Suprapubic skin (tissue), 4 donors: Measurements from ENCODE around the gene DUOX2. TPM values are rescaled to one million over a fixed set of nuclear protein-coding genes. Genes with fewer than 3 reads are reported as not detected.

Experiments
- DNase-seq, 2 donors: peaks; one replicate each; pipeline ENCODE4 v3.0.0-alpha.2; 2019; ENCODE audit warnings: low spot score in 2 of 2
- H3K27ac ChIP-seq: fragments of 200-600 bp; sonication (generic); one replicate; pipeline ENCODE4 v1.5.1; 2019
- H3K27me3 ChIP-seq: fragments of 200-600 bp; sonication (generic); one replicate; pipeline ENCODE4 v1.5.1; 2019
- H3K36me3 ChIP-seq: fragments of 200-600 bp; sonication (generic); one replicate; pipeline ENCODE4 v1.5.1; 2019
- H3K4me1 ChIP-seq: fragments of 200-600 bp; sonication (generic); one replicate; pipeline ENCODE4 v1.5.1; 2019
- H3K4me3 ChIP-seq: fragments of 200-600 bp; sonication (generic); one replicate; pipeline ENCODE4 v1.5.1; 2019; ENCODE audit warnings: mild to moderate bottlenecking
- H3K9me3 ChIP-seq: fragments of 200-600 bp; sonication (generic); one replicate; pipeline ENCODE4 v1.5.1; 2019
- CTCF ChIP-seq, 2 donors: fragments of 200-600 bp in 1 of 2; fragments of 450-650 bp in 1 of 2; sonication (generic) in 1 of 2; IDR thresholded peaks; one replicate each; pipeline ENCODE4 v1.5.1; 2016 to 2019; ENCODE audit warnings: antibody characterized with exemption in 2 of 2, mild to moderate bottlenecking in 1 of 2, moderate library complexity in 1 of 2
- EP300 ChIP-seq: sonication (generic); formaldehyde crosslinking; IDR thresholded peaks from one replicate; pipeline ENCODE4 v1.6.1; 2017; ENCODE audit warnings: antibody characterized with exemption
- POLR2A ChIP-seq, 2 donors: fragments of 450-650 bp; IDR thresholded peaks; one replicate each; pipeline ENCODE4 v1.6.1; 2017; ENCODE audit warnings: antibody characterized with exemption in 2 of 2, mild to moderate bottlenecking in 2 of 2, moderate library complexity in 2 of 2
- POLR2AphosphoS5 ChIP-seq, 3 donors: sonication (generic); formaldehyde crosslinking; IDR thresholded peaks; one replicate each; pipeline ENCODE4 v1.6.1; 2017; ENCODE audit warnings: antibody characterized with exemption in 3 of 3
- WGBS: methylation state at CpG from one replicate; pipeline ENCODE4 v1.1.5; 2018; 5-methylcytosine and 5-hydroxymethylcytosine counted together
- total RNA-seq, 4 donors: library from RNA; depleted of rRNA; stranded (reverse); fragments of >200 nt; gene quantifications; one replicate each; pipeline ENCODE4 v1.1.0, GENCODE V29; 2016

Gene DUOX2
- total RNA-seq, 4 donors from 2014 or later: 2.3 to 32.6 (median 6.9) TPM

- Histone ChIP-seq H3K27ac (peak overlapping the region; percentile 24), H3K27me3 (no peaks in the 10 kb centered on the region), H3K4me3 (no peak overlapping the region), H3K36me3 (peaks cover 22% of the 10 kb centered on the region), H3K9me3 (no peaks in the 10 kb centered on the region), H3K4me1 (peaks cover 25% of the 10 kb centered on the region)
- no peak for TF ChIP-seq EP300
- no peak for TF ChIP-seq POLR2AphosphoS5 (IDR thresholded peaks at IDR 0.05)
- no peak for TF ChIP-seq POLR2A (IDR thresholded peaks at IDR 0.05)
- no peak for TF ChIP-seq CTCF (IDR thresholded peaks at IDR 0.05)
- WGBS: 72% methylated on average over 7 of the region's 7 CpGs
- no peak for DNase-seq
Measured at GRCh38 chr15:45156744-45157455, 42.9 kb upstream of the DUOX2 start.

- Histone ChIP-seq H3K27me3 (no peaks in the 10 kb centered on the region), H3K27ac (no peak overlapping the region), H3K36me3 (peaks cover 32% of the 10 kb centered on the region), H3K4me3 (no peak overlapping the region), H3K4me1 (peaks cover 20% of the 10 kb centered on the region), H3K9me3 (no peaks in the 10 kb centered on the region)
- no peak for DNase-seq
- WGBS: 97% methylated on average over 8 of the region's 8 CpGs
- TF ChIP-seq POLR2AphosphoS5 (IDR thresholded peaks at IDR 0.05) (no peak), CTCF (IDR thresholded peaks at IDR 0.05) (no peak), POLR2A (IDR thresholded peaks at IDR 0.05) (no peak), EP300 (no peak)
Measured at GRCh38 chr15:45155739-45156138, 41.8 kb upstream of the DUOX2 start.

- no peak overlapping the region for H3K27ac ChIP-seq
- H3K9me3 ChIP-seq: no peaks in the 10 kb centered on the region
- no peak for DNase-seq
- peaks cover 35% of the 10 kb centered on the region for H3K36me3 ChIP-seq
- TF ChIP-seq POLR2AphosphoS5 (IDR thresholded peaks at IDR 0.05) (no peak), CTCF (IDR thresholded peaks at IDR 0.05) (no peak), EP300 (no peak)
- H3K4me3 ChIP-seq: no peak overlapping the region
- 94% methylated on average over 35 of the region's 36 CpGs for WGBS
- H3K4me1 ChIP-seq: peaks cover 11% of the 10 kb centered on the region
- H3K27me3 ChIP-seq: no peaks in the 10 kb centered on the region
Measured at GRCh38 chr15:45151998-45152828, 38.2 kb upstream of the DUOX2 start.

- Histone ChIP-seq H3K36me3 (peaks cover 30% of the 10 kb centered on the region), H3K4me1 (peaks cover 10% of the 10 kb centered on the region)
- WGBS: 96% methylated on average over 4 of the region's 6 CpGs
Measured at GRCh38 chr15:45150997-45151396, 37.0 kb upstream of the DUOX2 start.

GRCh38 chr15:45150481-45150880, 36.5 kb upstream of the DUOX2 start:
- WGBS: no CpG with 5 or more reads among the region's 6 CpGs

More at GRCh38 chr15:45150997-45151396, 37.0 kb upstream of the DUOX2 start:
- Histone ChIP-seq H3K4me3 (no peak overlapping the region), H3K27ac (no peak overlapping the region), H3K27me3 (no peaks in the 10 kb centered on the region), H3K9me3 (no peaks in the 10 kb centered on the region)
- no peak for TF ChIP-seq POLR2A (IDR thresholded peaks at IDR 0.05)
- DNase-seq: no peak

More at GRCh38 chr15:45150481-45150880, 36.5 kb upstream of the DUOX2 start:
- peaks cover 30% of the 10 kb centered on the region for H3K36me3 ChIP-seq
- no peaks in the 10 kb centered on the region for H3K27me3 ChIP-seq
- no peak for TF ChIP-seq CTCF (IDR thresholded peaks at IDR 0.05)
- DNase-seq: no peak
- no peak overlapping the region for H3K4me3 ChIP-seq
- no peaks in the 10 kb centered on the region for H3K9me3 ChIP-seq
- H3K4me1 ChIP-seq: peaks cover 14% of the 10 kb centered on the region
- H3K27ac ChIP-seq: no peak overlapping the region
